Psoas muscle (tissue), 8 donors: ENCODE results near the gene KRTAP22-2. TPM values are rescaled to one million over a fixed set of nuclear protein-coding genes. Genes with fewer than 3 reads are reported as not detected.

Source experiments
- ATAC-seq, 4 donors: fragments of 200-7000 bp; cut with Tn5 transposase; one replicate each; pipeline ENCODE4 v1.9.1; 2020; ENCODE audit warnings: moderate library complexity in 3 of 4, mild to moderate bottlenecking in 2 of 4
- DNase-seq, 2 donors: peaks; one replicate each; pipeline ENCODE4 v3.0.0-alpha.2; 2020
- H3K27ac ChIP-seq: fragments of 200-600 bp; one replicate; pipeline ENCODE4 v1.8.0; 2022
- H3K27me3 ChIP-seq, 3 donors: fragments of 200-600 bp in 1 of 3; one replicate each; pipeline versions ENCODE4 v1.6.1 to v1.8.0; 2013 to 2022; ENCODE audit warnings: low read length in 2 of 3, mild to moderate bottlenecking in 2 of 3, moderate library complexity in 1 of 3; ENCODE audit not compliant: insufficient read depth in 3 of 3
- H3K36me3 ChIP-seq, 2 donors: fragments of 200-600 bp in 1 of 2; one replicate each; pipeline versions ENCODE4 v1.6.1 to v1.8.0; 2013 to 2022; ENCODE audit warnings: low read depth in 1 of 2, mild to moderate bottlenecking in 1 of 2, moderate library complexity in 1 of 2; ENCODE audit not compliant: insufficient read depth in 1 of 2
- H3K4me1 ChIP-seq: fragments of 200-600 bp; one replicate; pipeline ENCODE4 v1.8.0; 2022
- H3K4me3 ChIP-seq: fragments of 200-600 bp; one replicate; pipeline ENCODE4 v1.8.0; 2022; ENCODE audit warnings: mild to moderate bottlenecking
- H3K9me3 ChIP-seq: fragments of 200-600 bp; one replicate; pipeline ENCODE4 v1.8.0; 2022
- CTCF ChIP-seq: fragments of 200-600 bp; IDR thresholded peaks from one replicate; pipeline ENCODE4 v1.8.0; 2022; ENCODE audit warnings: antibody characterized with exemption
- WGBS, 3 donors: extraction: QIAGEN DNeasy Blood & Tissue Kit; methylation state at CpG; one replicate each; pipeline versions ENCODE4 v1.1.6 to v1.1.7; 2013; 5-methylcytosine and 5-hydroxymethylcytosine counted together
- intact Hi-C, 2 donors: fragments of 100-400 bp; cut with DNase I; formaldehyde crosslinking; loops; one replicate each; pipeline versions ENCODE4 v1.11.0 to v1.14.2; 2022
- polyA plus RNA-seq, 3 donors: library from polyadenylated mRNA; stranded (reverse); fragments of 200-250 nt; gene quantifications; one replicate each; pipeline ENCODE4 v1.2.3, GENCODE V29; 2013
- total RNA-seq, 4 donors: library from RNA; stranded (reverse); fragmentation: NEBNext Ultra II Directional in 2 of 4; extraction: Animal tissue kit (Norgen Biotek cat#: 25700) in 2 of 4; gene quantifications; one replicate each; pipeline versions ENCODE4 v1.2.1 to v1.2.4, GENCODE V29; 2021 to 2023
- donor health status: healthy with polysubstance abuse.
- donor health status: DM: no; HTN: no; CAD: no; lungs with moderate emphysema.
- donor health status: Bipolar disorder and iron deficiency.
- donor health status: healthy.
- donor health status: DM: yes; HTN: yes; CAD: no.
- donor health status: DM: no; HTN: no; CAD: no.
- donor health status: DM: no; HTN: no; CAD: no.
- donor health status: DM: yes; HTN: yes; CAD: no.

The KRTAP22-2 gene
- total and polyA plus RNA-seq, 7 donors, result not detected

- no peak overlapping the region for H3K27ac ChIP-seq
- H3K4me3 ChIP-seq, result no peak overlapping the region
- no peaks in the 10 kb centered on the region for H3K4me1 ChIP-seq
- H3K9me3 ChIP-seq, result no peaks in the 10 kb centered on the region
- H3K27me3 ChIP-seq, result no peaks in the 10 kb centered on the region
- DNase-seq (no peak), ATAC-seq (no peak)
- no peak for TF ChIP-seq CTCF
- H3K36me3 ChIP-seq, result no peaks in the 10 kb centered on the region
- 68 to 78% (median 76%) methylated on average over 4 of the region's 4 CpGs for WGBS, 3 donors
- intact Hi-C loops, result no loop called here
Observed at GRCh38 chr21:30625449-30626165, 35.4 kb upstream of the KRTAP22-2 start.

GRCh38 chr21:30623362-30623761 is 33.2 kb upstream of the KRTAP22-2 start:
- TF ChIP-seq CTCF, result no peak
- no peak for DNase-seq
- ATAC-seq, result no peak

GRCh38 chr21:30620522-30620921 is 30.3 kb upstream of the KRTAP22-2 start, which contains the start of gene KRTAP20-4:
Gene KRTAP20-4 (plus strand): TSS chr21:30620627.
- intact Hi-C loops, result no loop called here
- DNase-seq (no peak), ATAC-seq (no peak)
- Histone ChIP-seq H3K9me3 (no peaks in the 10 kb centered on the region), H3K27ac (no peak within 1 kb of the TSS), H3K4me3 (no peak within 1 kb of the TSS), H3K36me3 (no peaks in the 10 kb centered on the region), H3K4me1 (no peaks in the 10 kb centered on the region), H3K27me3 (no peaks in the 10 kb centered on the region)
- no peak for TF ChIP-seq CTCF
- WGBS, 3 donors, result 56 to 65% (median 65%) methylated on average over 3 of the region's 3 CpGs

More at GRCh38 chr21:30623362-30623761, 33.2 kb upstream of the KRTAP22-2 start:
- WGBS, 3 donors, result 80 to 90% (median 84%) methylated on average over 3 of the region's 3 CpGs
- Histone ChIP-seq H3K27ac (no peak overlapping the region), H3K36me3 (no peaks in the 10 kb centered on the region), H3K4me3 (no peak overlapping the region), H3K9me3 (no peaks in the 10 kb centered on the region), H3K27me3 (no peaks in the 10 kb centered on the region), H3K4me1 (no peaks in the 10 kb centered on the region)
- intact Hi-C loops, result no loop called here

- no peak overlapping the region for H3K4me3 ChIP-seq
- no peaks in the 10 kb centered on the region for H3K9me3 ChIP-seq
- H3K36me3 ChIP-seq, result no peaks in the 10 kb centered on the region
- H3K27me3 ChIP-seq, result no peaks in the 10 kb centered on the region
- H3K27ac ChIP-seq, result no peak overlapping the region
- no peak for TF ChIP-seq CTCF
- no peaks in the 10 kb centered on the region for H3K4me1 ChIP-seq
- DNase-seq, result no peak
- no peak for ATAC-seq
- intact Hi-C loops, result no loop called here
Observed at GRCh38 chr21:30620080-30620479, 29.9 kb upstream of the KRTAP22-2 start.

- Histone ChIP-seq H3K27me3 (no peaks in the 10 kb centered on the region), H3K36me3 (no peaks in the 10 kb centered on the region), H3K4me1 (no peaks in the 10 kb centered on the region), H3K4me3 (no peak within 1 kb of the TSS), H3K27ac (no peak within 1 kb of the TSS), H3K9me3 (no peaks in the 10 kb centered on the region)
- WGBS, 3 donors, result 88 to 96% (median 92%) methylated on average over 2 of the region's 2 CpGs
- no peak for TF ChIP-seq CTCF
- intact Hi-C loops, result no loop called here
- no peak for DNase-seq
- ATAC-seq, result no peak
Observed at GRCh38 chr21:30616125-30616524, 25.9 kb upstream of the KRTAP22-2 start, which contains the start of gene KRTAP20-1. Gene KRTAP20-1 (plus strand): TSS chr21:30616425. CDS start chr21:30616455, 30 bp downstream.
